CD14-positive monocyte (primary cell): ENCODE measurements around the gene BNC1. TPM values are rescaled to one million over a fixed set of nuclear protein-coding genes. Genes with fewer than 3 reads are reported as not detected.

Source experiments
- DNase-seq, 3 donors: peaks; one replicate each; pipeline ENCODE4 v3.0.0-alpha.2; 2011 to 2022
- H2AFZ ChIP-seq: 2 replicates; pipeline ENCODE4 v1.6.0; 2012; ENCODE audit warnings: mild to moderate bottlenecking, low read depth, low read length, inconsistent platforms; ENCODE audit not compliant: insufficient read depth, poor library complexity, severe bottlenecking
- H3K27ac ChIP-seq, 2 donors: 1 replicate in 1 of 2; 2 replicates in 1 of 2; pipeline ENCODE4 v1.5.1; 2012 to 2013; ENCODE audit warnings: low read length in 2 of 2, control low read depth in 1 of 2, inconsistent platforms in 1 of 2, low read depth in 1 of 2, mild to moderate bottlenecking in 1 of 2
- H3K27me3 ChIP-seq, 2 donors: one replicate each; pipeline versions ENCODE4 v1.6.0 to v1.6.1; 2011 to 2013; ENCODE audit warnings: low read length in 2 of 2; ENCODE audit not compliant: control insufficient read depth in 2 of 2, insufficient read depth in 2 of 2
- H3K36me3 ChIP-seq, 2 donors: replicated peaks in 1 of 2; 1 replicate in 1 of 2; 2 replicates in 1 of 2; pipeline versions ENCODE4 v1.5.1 to v1.6.1; 2012 to 2013; ENCODE audit warnings: low read length in 2 of 2, control low read depth in 1 of 2, inconsistent platforms in 1 of 2, mild to moderate bottlenecking in 1 of 2; ENCODE audit not compliant: insufficient read depth in 2 of 2, control insufficient read depth in 1 of 2
- H3K4me1 ChIP-seq, 2 donors: 1 replicate in 1 of 2; 2 replicates in 1 of 2; pipeline versions ENCODE4 v1.5.1 to v1.6.1; 2012 to 2013; ENCODE audit warnings: low read length in 2 of 2, control low read depth in 1 of 2, inconsistent platforms in 1 of 2, mild to moderate bottlenecking in 1 of 2, moderate library complexity in 1 of 2; ENCODE audit not compliant: insufficient read depth in 2 of 2, control insufficient read depth in 1 of 2
- H3K4me2 ChIP-seq: replicated peaks from 2 replicates; pipeline ENCODE3; 2012; ENCODE audit warnings: low read length, moderate library complexity, mild to moderate bottlenecking; ENCODE audit not compliant: poor library complexity, severe bottlenecking; ENCODE audit errors: extremely low read depth
- H3K4me3 ChIP-seq, 3 experiments: fragments of 200-600 bp in 1 of 3; sonication (generic) in 1 of 3; replicated peaks in 1 of 3; 1 replicate in 2 of 3; 2 replicates in 1 of 3; pipeline ENCODE4 v1.5.1; 2011 to 2013; ENCODE audit warnings: low read length in 3 of 3, mild to moderate bottlenecking in 3 of 3, control low read depth in 2 of 3, low read depth in 2 of 3, inconsistent platforms in 1 of 3, moderate library complexity in 1 of 3
- H3K79me2 ChIP-seq: 2 replicates; pipeline ENCODE4 v1.6.0; 2012; ENCODE audit warnings: mild to moderate bottlenecking, control low read depth, inconsistent platforms, low read length, moderate library complexity; ENCODE audit not compliant: insufficient read depth
- H3K9ac ChIP-seq: 2 replicates; pipeline ENCODE4 v1.6.0; 2017; ENCODE audit warnings: low read length, mild to moderate bottlenecking; ENCODE audit not compliant: insufficient read depth, poor library complexity, severe bottlenecking
- H3K9me3 ChIP-seq, 2 donors: replicated peaks in 1 of 2; 1 replicate in 1 of 2; 2 replicates in 1 of 2; pipeline versions ENCODE4 v1.5.1 to v1.6.1; 2012 to 2013; ENCODE audit warnings: low read length in 2 of 2, control low read depth in 1 of 2; ENCODE audit not compliant: control insufficient read depth in 1 of 2, insufficient read depth in 1 of 2
- H4K20me1 ChIP-seq: 2 replicates; pipeline ENCODE4 v1.6.0; 2012; ENCODE audit warnings: mild to moderate bottlenecking, low read length, control low read depth, moderate library complexity; ENCODE audit not compliant: insufficient read depth
- H3K27ac Mint-ChIP-seq, 7 donors: one replicate each; pipeline ENCODE4 v1.8.0; 2020; ENCODE audit warnings: mild to moderate bottlenecking in 7 of 7, mixed read lengths in 7 of 7, moderate library complexity in 6 of 7, inconsistent platforms in 2 of 7
- H3K27me3 Mint-ChIP-seq, 3 donors: one replicate each; pipeline ENCODE4 v1.8.0; 2021 to 2022; ENCODE audit warnings: low read depth in 3 of 3, mild to moderate bottlenecking in 3 of 3, mixed read lengths in 3 of 3, moderate library complexity in 3 of 3, inconsistent platforms in 1 of 3
- H3K36me3 Mint-ChIP-seq, 2 donors: one replicate each; pipeline ENCODE4 v1.8.0; 2020; ENCODE audit warnings: mixed read lengths in 2 of 2, inconsistent platforms in 1 of 2, mild to moderate bottlenecking in 1 of 2
- H3K4me1 Mint-ChIP-seq: one replicate; pipeline ENCODE4 v1.8.0; 2020; ENCODE audit warnings: mild to moderate bottlenecking, mixed read lengths
- H3K4me3 Mint-ChIP-seq, 2 donors: one replicate each; pipeline ENCODE4 v1.8.0; 2020; ENCODE audit warnings: mild to moderate bottlenecking in 2 of 2, mixed read lengths in 2 of 2, moderate library complexity in 1 of 2
- H3K9me3 Mint-ChIP-seq, 7 donors: one replicate each; pipeline ENCODE4 v1.8.0; 2020 to 2022; ENCODE audit warnings: mixed read lengths in 7 of 7, mild to moderate bottlenecking in 6 of 7, moderate library complexity in 6 of 7, inconsistent platforms in 2 of 7
- CTCF ChIP-seq: fragments of 200-600 bp; IDR thresholded peaks from one replicate; pipeline ENCODE4 v1.8.0; 2022; ENCODE audit warnings: antibody characterized with exemption, mild to moderate bottlenecking
- WGBS: methylation state at CpG from one replicate; pipeline ENCODE4 v1.1.5; 2013; ENCODE audit warnings: missing lambda C conversion rate; ENCODE audit not compliant: insufficient coverage; 5-methylcytosine and 5-hydroxymethylcytosine counted together
- intact Hi-C, 2 donors: fragments of 100-400 bp; cut with micrococcal nuclease; formaldehyde crosslinking; loops; one replicate each; pipeline versions ENCODE4 v1.15.0 to v1.15.1; 2023
- polyA plus RNA-seq, 3 donors: library from polyadenylated mRNA; depleted of rRNA in 1 of 3; unstranded in 2 of 3; stranded (reverse) in 1 of 3; fragments of 300-500 nt in 2 of 3; fragments of >200 nt in 1 of 3; fragmentation: Illumina TruSeq in 2 of 3; gene quantifications; 1 replicate in 2 of 3; 2 replicates in 1 of 3; pipeline ENCODE4 v1.2.3, GENCODE V29; 2012 to 2021

Gene BNC1
- polyA plus RNA-seq, 3 donors: not detected

DNA sequence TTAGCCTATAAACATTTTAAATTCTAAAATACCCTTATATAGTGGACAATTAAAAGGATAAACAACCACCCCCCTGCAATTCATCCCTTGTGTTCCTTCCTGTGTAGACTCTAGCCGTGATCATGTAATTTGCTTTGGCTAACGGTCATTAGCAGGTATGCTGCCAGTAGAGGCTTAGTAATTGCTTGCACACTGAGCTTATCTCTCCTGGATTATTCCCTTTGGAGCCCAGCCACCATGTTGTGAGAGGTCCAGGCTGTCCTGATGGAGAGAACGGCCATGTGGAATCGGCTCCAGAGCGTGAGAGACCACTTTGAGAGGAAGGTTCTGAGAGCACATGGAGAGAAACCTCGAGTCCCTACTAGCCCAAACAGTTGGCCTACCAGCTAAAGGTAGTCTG lies 11.0 kb upstream of the BNC1 start:
- no peak for DNase-seq
- Histone ChIP-seq H3K4me2 (no peak overlapping the region), H3K4me1 (no peaks in the 10 kb centered on the region), H3K36me3 (no peaks in the 10 kb centered on the region), H4K20me1 (no peaks in the 10 kb centered on the region), H2AFZ (no peak overlapping the region), H3K9me3 (no peaks in the 10 kb centered on the region), H3K4me3 (no peak overlapping the region), H3K27ac (no peak overlapping the region), H3K27me3 (peaks cover under 1 to 4% of the 10 kb centered on the region in 2 donors), H3K79me2 (no peaks in the 10 kb centered on the region), H3K9ac (no peak overlapping the region)
- 83% methylated on average over 2 of the region's 6 CpGs for WGBS
- H3K36me3 Mint-ChIP-seq: no peaks in the 10 kb centered on the region
- intact Hi-C loops: no loop called here
- H3K27me3 Mint-ChIP-seq: peaks cover 13 to 23% (median 16%) of the 10 kb centered on the region in 3 donors
- no peak overlapping the region for H3K27ac Mint-ChIP-seq
- H3K4me3 Mint-ChIP-seq: no peak overlapping the region
- no peak for TF ChIP-seq CTCF
- no peaks in the 10 kb centered on the region for H3K4me1 Mint-ChIP-seq
- H3K9me3 Mint-ChIP-seq: peaks cover 0 to 3% (median 0%) of the 10 kb centered on the region in 7 donors

GRCh38 chr15:83293201-83293600 lies 8.7 kb upstream of the BNC1 start:
- Mint-ChIP-seq H3K27ac (no peak overlapping the region), H3K4me1 (no peaks in the 10 kb centered on the region), H3K36me3 (no peaks in the 10 kb centered on the region), H3K9me3 (peaks cover 0 to 3% (median 0%) of the 10 kb centered on the region in 7 donors), H3K4me3 (no peak overlapping the region), H3K27me3 (peaks cover 23 to 28% (median 25%) of the 10 kb centered on the region in 3 donors)
- Histone ChIP-seq H3K4me2 (no peak overlapping the region), H3K27ac (no peak overlapping the region), H3K4me1 (no peaks in the 10 kb centered on the region), H3K9ac (no peak overlapping the region), H3K9me3 (no peaks in the 10 kb centered on the region), H3K27me3 (peaks cover 3 to 10% of the 10 kb centered on the region in 2 donors), H3K36me3 (no peaks in the 10 kb centered on the region), H3K4me3 (no peak overlapping the region), H4K20me1 (no peaks in the 10 kb centered on the region), H2AFZ (no peak overlapping the region), H3K79me2 (no peaks in the 10 kb centered on the region)
- TF ChIP-seq CTCF: no peak
- intact Hi-C loops: no loop called here
- WGBS: no CpG with 5 or more reads among the region's 1 CpG
- DNase-seq: no peak
